ENCODE data around the gene SPAG7. TPM values are rescaled to one million over a fixed set of nuclear protein-coding genes. Genes with fewer than 3 reads are reported as not detected.
A peak's percentile ranks its signal among the peaks of the same experiment; 100 is the strongest.

SPAG7 gene
- total RNA-seq, 1 experiment from 2014 or later: 43.4 TPM

GRCh38 chr17:4940555-4941318 is 26.9 kb downstream of the SPAG7 start:
- Histone ChIP-seq H3K4me3 (ENCODE audit: low read depth in 2 of 2, low read length in 2 of 2) (peak overlapping the region; percentile 90 to 92), H3K36me3 (ENCODE audit: control insufficient read depth, insufficient read depth, low read length) (peaks cover 11% of the 10 kb centered on the region), H3K9me3 (ENCODE audit: control insufficient read depth, insufficient read depth, low read depth, low read length) (no peaks in the 10 kb centered on the region), H3K27ac (ENCODE audit: low read length) (peak overlapping the region; percentile 89), H3K4me1 (ENCODE audit: control insufficient read depth, insufficient read depth, low read length) (peaks cover 34% of the 10 kb centered on the region), H3K27me3 (ENCODE audit: control insufficient read depth, insufficient read depth, low read length) (no peaks in the 10 kb centered on the region)
- intact Hi-C loops (cut with micrococcal nuclease; ENCODE audit: unreplicated experiment): no loop called here
- TSS peak; percentile 90 for BruUV-seq (replicated peaks)
- ATAC-seq (peak; percentile 80), DNase-seq (ENCODE audit: low read depth, low spot score) (no peak)
- in situ Hi-C loops (cut with HindIII; ENCODE audit: low pct_unique_long_range_greater_than_20kb, low sequenced_read_pairs): no loop called here
- TF ChIP-seq, protein P1, sequence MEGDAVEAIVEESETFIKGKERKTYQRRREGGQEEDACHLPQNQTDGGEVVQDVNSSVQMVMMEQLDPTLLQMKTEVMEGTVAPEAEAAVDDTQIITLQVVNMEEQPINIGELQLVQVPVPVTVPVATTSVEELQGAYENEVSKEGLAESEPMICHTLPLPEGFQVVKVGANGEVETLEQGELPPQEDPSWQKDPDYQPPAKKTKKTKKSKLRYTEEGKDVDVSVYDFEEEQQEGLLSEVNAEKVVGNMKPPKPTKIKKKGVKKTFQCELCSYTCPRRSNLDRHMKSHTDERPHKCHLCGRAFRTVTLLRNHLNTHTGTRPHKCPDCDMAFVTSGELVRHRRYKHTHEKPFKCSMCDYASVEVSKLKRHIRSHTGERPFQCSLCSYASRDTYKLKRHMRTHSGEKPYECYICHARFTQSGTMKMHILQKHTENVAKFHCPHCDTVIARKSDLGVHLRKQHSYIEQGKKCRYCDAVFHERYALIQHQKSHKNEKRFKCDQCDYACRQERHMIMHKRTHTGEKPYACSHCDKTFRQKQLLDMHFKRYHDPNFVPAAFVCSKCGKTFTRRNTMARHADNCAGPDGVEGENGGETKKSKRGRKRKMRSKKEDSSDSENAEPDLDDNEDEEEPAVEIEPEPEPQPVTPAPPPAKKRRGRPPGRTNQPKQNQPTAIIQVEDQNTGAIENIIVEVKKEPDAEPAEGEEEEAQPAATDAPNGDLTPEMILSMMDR (IDR thresholded peaks at IDR 0.05): no peak
- TF ChIP-seq SIN3A (IDR thresholded peaks at IDR 0.05; ENCODE audit: borderline replicate concordance, insufficient read depth, low read depth, low read length) (no peak; the same call in 1 of the 2 replicates), REST (IDR thresholded peaks at IDR 0.05; ENCODE audit: insufficient read depth in 1 of 2, low read depth in 2 of 2, low read length in 1 of 2) (no peak), TCF7L2 (IDR thresholded peaks at IDR 0.05; ENCODE audit: low read depth, low read length) (peak; percentile 11; the same call in 1 of the 2 replicates), POLR2AphosphoS5 (IDR thresholded peaks at IDR 0.05; ENCODE audit: low read depth, low read length) (0 out of 2 replicates have a peak, but pooled peaks have one; percentile 61)
- ChIA-PET CTCF (no interaction called here), POLR2A (no interaction called here)

DNA sequence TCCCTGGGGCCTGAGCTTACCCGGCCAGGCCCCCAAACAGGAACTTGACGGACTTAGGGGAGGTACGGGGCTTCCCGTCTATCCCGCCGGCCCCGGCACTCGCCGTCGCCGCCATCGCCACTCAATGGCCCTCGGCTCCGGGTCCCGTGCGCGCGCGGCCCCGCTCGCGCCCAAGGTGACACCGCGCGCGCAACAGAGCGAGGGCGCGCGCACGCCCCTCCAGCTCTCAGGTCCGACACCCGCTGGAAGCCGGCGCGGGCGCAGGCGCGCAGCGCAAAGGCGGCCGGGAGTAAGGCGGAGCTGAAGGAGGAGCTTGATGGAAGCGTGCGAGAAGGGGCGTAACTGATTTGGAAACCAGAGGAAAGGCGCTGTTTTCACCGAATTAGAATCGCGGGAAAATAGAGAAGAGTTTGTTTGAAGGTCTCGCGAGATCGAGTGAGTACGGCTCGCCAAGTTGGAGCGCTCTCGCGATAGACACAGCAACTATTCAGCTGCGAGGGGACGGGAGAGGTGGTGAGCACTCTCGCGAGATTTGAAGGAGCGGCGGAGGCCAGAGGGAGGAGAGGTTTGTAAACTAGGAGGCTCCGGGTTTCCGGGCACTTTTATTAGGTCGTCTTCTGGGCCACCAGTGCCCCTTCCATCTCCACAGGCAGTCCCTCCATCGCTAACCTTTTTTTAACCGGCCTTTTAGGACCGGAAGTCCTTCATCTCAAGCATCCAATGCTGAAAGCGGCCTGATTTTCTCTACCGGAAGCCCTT is 27.6 kb downstream of the SPAG7 start, which contains the start of the genes RNF167 and SLC25A11:
Gene RNF167, plus strand, starts transcription at position 473 of the 759 bp plus-strand sequence. CDS start 642 bp downstream, outside the sequence.
Gene SLC25A11, minus strand, starts transcription at position 251 of the 759 bp plus-strand sequence. Its CDS starts 136 bp downstream, at position 115.
- POLR2A ChIA-PET: no interaction called here
- CTCF ChIA-PET: interaction anchor here (0.6 kb wide), 2 partner anchors 45 to 119 kb away, joined by 3 to 4 read pairs; no protein-coding TSS in a partner anchor
- peaks cover 26% of the 10 kb centered on the region for H3K4me1 ChIP-seq (ENCODE audit: control insufficient read depth, insufficient read depth, low read length)
- H3K27me3 ChIP-seq (ENCODE audit: control insufficient read depth, insufficient read depth, low read length): no peaks in the 10 kb centered on the region
- peaks cover 11% of the 10 kb centered on the region for H3K36me3 ChIP-seq (ENCODE audit: control insufficient read depth, insufficient read depth, low read length)
- ATAC-seq (peak; percentile 87), DNase-seq (ENCODE audit: low read depth, low spot score) (peak; percentile 99)
- TF ChIP-seq, protein P1 (IDR thresholded peaks at IDR 0.05): no peak
- TF ChIP-seq SIN3A (IDR thresholded peaks at IDR 0.05; ENCODE audit: borderline replicate concordance, insufficient read depth, low read depth, low read length): peak; percentile 92; the same call in 1 of the 2 replicates
- TF ChIP-seq REST (IDR thresholded peaks at IDR 0.05; ENCODE audit: insufficient read depth in 1 of 2, low read depth in 2 of 2, low read length in 1 of 2): no peak
- TF ChIP-seq TCF7L2 (IDR thresholded peaks at IDR 0.05; ENCODE audit: low read depth, low read length): peak; percentile 48; the same call in 1 of the 2 replicates
- TF ChIP-seq POLR2AphosphoS5 (IDR thresholded peaks at IDR 0.05; ENCODE audit: low read depth, low read length): peak; percentile 68
- BruUV-seq (replicated peaks): no TSS peak
- H3K9me3 ChIP-seq (ENCODE audit: control insufficient read depth, insufficient read depth, low read depth, low read length): no peaks in the 10 kb centered on the region
- in situ Hi-C loops (cut with HindIII; ENCODE audit: low pct_unique_long_range_greater_than_20kb, low sequenced_read_pairs): no loop called here
- H3K27ac ChIP-seq (ENCODE audit: low read length): peak within 1 kb of the TSS; percentile 89
- intact Hi-C loops (cut with micrococcal nuclease; ENCODE audit: unreplicated experiment): no loop called here
- peak within 1 kb of the TSS; percentile 90 to 92 for H3K4me3 ChIP-seq (ENCODE audit: low read depth in 2 of 2, low read length in 2 of 2)

Data from Panc1 (cell line).